SU-DHL-6 (cell line): ENCODE measurements around the gene RPIA.

Experiments used
- EZH2phosphoT487 ChIP-seq: fragments of 200-600 bp; sonication (generic), shearing (Covaris generic); conservative IDR thresholded peaks from 2 replicates; pipeline ENCODE4 v1.6.1; 2018; ENCODE audit warnings: mild to moderate bottlenecking, antibody characterized with exemption, low read length, moderate library complexity, mixed read lengths
- TF ChIP-seq, protein P1 (sequence below): fragments of 200-600 bp; sonication (generic); IDR thresholded peaks from one replicate; pipeline ENCODE4 v1.5.1; 2017; ENCODE audit warnings: antibody characterized with exemption, mild to moderate bottlenecking, low read length, moderate library complexity; ENCODE audit not compliant: insufficient read depth, poor library complexity, severe bottlenecking

DNA sequence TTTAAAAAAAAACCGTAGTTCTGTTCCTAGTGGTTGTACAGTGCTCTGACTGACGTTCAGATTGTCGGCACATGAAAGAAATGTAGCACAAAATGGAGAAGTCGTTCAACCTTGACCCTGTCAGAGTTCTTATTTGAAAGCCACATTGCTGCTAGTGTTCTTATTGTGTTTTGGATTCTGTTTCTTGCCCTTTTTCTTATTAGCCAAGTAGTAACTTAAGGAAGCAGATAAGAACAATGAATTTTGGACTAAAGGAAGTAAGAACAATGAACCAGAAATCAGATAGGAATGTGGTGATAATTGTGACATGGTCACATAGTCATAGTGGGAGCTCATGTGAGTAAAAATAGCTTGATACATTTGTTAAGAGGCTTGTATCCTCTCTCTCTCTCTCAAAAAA, 45.9 kb downstream of the RPIA start:
- TF ChIP-seq, protein P1, sequence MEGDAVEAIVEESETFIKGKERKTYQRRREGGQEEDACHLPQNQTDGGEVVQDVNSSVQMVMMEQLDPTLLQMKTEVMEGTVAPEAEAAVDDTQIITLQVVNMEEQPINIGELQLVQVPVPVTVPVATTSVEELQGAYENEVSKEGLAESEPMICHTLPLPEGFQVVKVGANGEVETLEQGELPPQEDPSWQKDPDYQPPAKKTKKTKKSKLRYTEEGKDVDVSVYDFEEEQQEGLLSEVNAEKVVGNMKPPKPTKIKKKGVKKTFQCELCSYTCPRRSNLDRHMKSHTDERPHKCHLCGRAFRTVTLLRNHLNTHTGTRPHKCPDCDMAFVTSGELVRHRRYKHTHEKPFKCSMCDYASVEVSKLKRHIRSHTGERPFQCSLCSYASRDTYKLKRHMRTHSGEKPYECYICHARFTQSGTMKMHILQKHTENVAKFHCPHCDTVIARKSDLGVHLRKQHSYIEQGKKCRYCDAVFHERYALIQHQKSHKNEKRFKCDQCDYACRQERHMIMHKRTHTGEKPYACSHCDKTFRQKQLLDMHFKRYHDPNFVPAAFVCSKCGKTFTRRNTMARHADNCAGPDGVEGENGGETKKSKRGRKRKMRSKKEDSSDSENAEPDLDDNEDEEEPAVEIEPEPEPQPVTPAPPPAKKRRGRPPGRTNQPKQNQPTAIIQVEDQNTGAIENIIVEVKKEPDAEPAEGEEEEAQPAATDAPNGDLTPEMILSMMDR = no peak
- no peak for TF ChIP-seq EZH2phosphoT487
